Thyroid gland (tissue), 4 donors: ENCODE data around the gene NAIF1. TPM values are rescaled to one million over a fixed set of nuclear protein-coding genes. Genes with fewer than 3 reads are reported as not detected.
A peak's percentile ranks its signal among the peaks of the same experiment; 100 is the strongest.

Source experiments
- DNase-seq, 2 donors: peaks; one replicate each; pipeline ENCODE4 v3.0.0-alpha.2; 2019
- H3K27ac ChIP-seq, 3 donors: fragments of 200-600 bp; sonication (generic); 1 replicate in 2 of 3; 2 replicates in 1 of 3; pipeline ENCODE4 v1.5.1; 2016 to 2019; ENCODE audit warnings: mild to moderate bottlenecking in 1 of 3, moderate library complexity in 1 of 3
- H3K27me3 ChIP-seq: fragments of 200-600 bp; sonication (generic); one replicate; pipeline ENCODE4 v1.5.1; 2019
- H3K36me3 ChIP-seq, 2 donors: fragments of 200-600 bp; sonication (generic); one replicate each; pipeline ENCODE4 v1.5.1; 2016 to 2019
- H3K4me1 ChIP-seq, 2 donors: fragments of 200-600 bp; sonication (generic); one replicate each; pipeline ENCODE4 v1.5.1; 2017 to 2019
- H3K4me3 ChIP-seq, 3 donors: fragments of 200-600 bp; sonication (generic); replicated peaks in 1 of 3; 1 replicate in 2 of 3; 2 replicates in 1 of 3; pipeline ENCODE4 v1.5.1; 2016; ENCODE audit warnings: mild to moderate bottlenecking in 1 of 3
- H3K9me3 ChIP-seq: fragments of 200-600 bp; sonication (generic); one replicate; pipeline ENCODE4 v1.5.1; 2017
- CTCF ChIP-seq, 6 experiments: fragments of 200-600 bp in 3 of 6; fragments of 450-650 bp in 3 of 6; sonication (generic) in 3 of 6; IDR thresholded peaks; one replicate each; pipeline ENCODE4 v1.5.1; 2016 to 2019; ENCODE audit warnings: antibody characterized with exemption in 6 of 6, mild to moderate bottlenecking in 2 of 6, inconsistent platforms in 1 of 6, moderate library complexity in 1 of 6
- POLR2A ChIP-seq, 2 donors: fragments of 450-650 bp; IDR thresholded peaks; one replicate each; pipeline ENCODE4 v1.6.1; 2017; ENCODE audit warnings: antibody characterized with exemption in 2 of 2, mild to moderate bottlenecking in 2 of 2, moderate library complexity in 1 of 2
- WGBS, 2 donors: methylation state at CpG; one replicate each; pipeline ENCODE4 v1.1.5; 2017; 5-methylcytosine and 5-hydroxymethylcytosine counted together
- intact Hi-C: fragments of 100-400 bp; cut with DNase I; formaldehyde crosslinking; loops from one replicate; pipeline ENCODE4 v1.15.1; 2023
- total RNA-seq, 4 donors: library from RNA; depleted of rRNA; stranded (reverse); fragments of >200 nt; gene quantifications; one replicate each; pipeline ENCODE4 v1.2.3, GENCODE V29; 2016

NAIF1 gene
- total RNA-seq, 4 donors from 2014 or later: 5.3 to 17.2 (median 9.4) TPM

GRCh38 chr9:128084746-128085145, 17.6 kb upstream of the NAIF1 start:
- peak overlapping the region in 1 of 3 donors; percentile 24 for H3K27ac ChIP-seq
- intact Hi-C loops: no loop called here

GRCh38 chr9:128082151-128082550, 15.0 kb upstream of the NAIF1 start:
- Histone ChIP-seq H3K27ac (peak overlapping the region; percentile 64 to 93 (median 89)), H3K9me3 (no peaks in the 10 kb centered on the region), H3K4me3 (no peak overlapping the region), H3K4me1 (peaks cover 56 to 59% of the 10 kb centered on the region in 2 donors), H3K27me3 (no peaks in the 10 kb centered on the region), H3K36me3 (no peaks in the 10 kb centered on the region)
- intact Hi-C loops: no loop called here
- 32% methylated on average over 7 of the region's 7 CpGs for WGBS, 2 donors
- peak; percentile 75 to 78 for DNase-seq
- TF ChIP-seq POLR2A (IDR thresholded peaks at IDR 0.05) (peak in 1 of 2 donors; percentile 47), CTCF (IDR thresholded peaks at IDR 0.05) (no peak)

More at GRCh38 chr9:128084746-128085145, 17.6 kb upstream of the NAIF1 start:
- Histone ChIP-seq H3K4me1 (peaks cover 44 to 55% of the 10 kb centered on the region in 2 donors), H3K36me3 (no peaks in the 10 kb centered on the region), H3K27me3 (no peaks in the 10 kb centered on the region), H3K4me3 (no peak overlapping the region), H3K9me3 (no peaks in the 10 kb centered on the region)
- DNase-seq: no peak
- 93 to 94% methylated on average over 4 of the region's 4 CpGs for WGBS, 2 donors
- TF ChIP-seq CTCF (IDR thresholded peaks at IDR 0.05) (no peak), POLR2A (IDR thresholded peaks at IDR 0.05) (no peak)

GRCh38 chr9:128081056-128081455, 13.9 kb upstream of the NAIF1 start:
- no peak overlapping the region for H3K4me3 ChIP-seq
- H3K9me3 ChIP-seq: no peaks in the 10 kb centered on the region
- WGBS, 2 donors: 5 to 21% methylated on average over 3 of the region's 3 CpGs
- peak in 1 of 2 donors; percentile 44 for TF ChIP-seq POLR2A (IDR thresholded peaks at IDR 0.05)
- TF ChIP-seq CTCF (IDR thresholded peaks at IDR 0.05): no peak
- peak; percentile 64 to 68 for DNase-seq
- H3K36me3 ChIP-seq: no peaks in the 10 kb centered on the region
- peaks cover 56 to 59% of the 10 kb centered on the region in 2 donors for H3K4me1 ChIP-seq
- intact Hi-C loops: no loop called here
- H3K27me3 ChIP-seq: no peaks in the 10 kb centered on the region
- peak overlapping the region; percentile 64 to 93 (median 89) for H3K27ac ChIP-seq

- intact Hi-C loops: no loop called here
- H3K27ac ChIP-seq: peak overlapping the region; percentile 64 to 93 (median 89)
- 93 to 97% methylated on average over 5 of the region's 5 CpGs for WGBS, 2 donors
- no peak for DNase-seq
- TF ChIP-seq CTCF (IDR thresholded peaks at IDR 0.05) (no peak), POLR2A (IDR thresholded peaks at IDR 0.05) (no peak)
- no peak overlapping the region for H3K4me3 ChIP-seq
- H3K4me1 ChIP-seq: peaks cover 53 to 65% of the 10 kb centered on the region in 2 donors
- H3K9me3 ChIP-seq: no peaks in the 10 kb centered on the region
- no peaks in the 10 kb centered on the region for H3K27me3 ChIP-seq
- H3K36me3 ChIP-seq: no peaks in the 10 kb centered on the region
Observed at GRCh38 chr9:128080206-128080605, 13.1 kb upstream of the NAIF1 start.

GRCh38 chr9:128078504-128079434, 11.6 kb upstream of the NAIF1 start:
- Histone ChIP-seq H3K9me3 (no peaks in the 10 kb centered on the region), H3K36me3 (no peaks in the 10 kb centered on the region), H3K4me1 (peaks cover 65 to 75% of the 10 kb centered on the region in 2 donors), H3K27me3 (no peaks in the 10 kb centered on the region), H3K4me3 (no peak overlapping the region), H3K27ac (peak overlapping the region; percentile 51 to 93 (median 89))
- intact Hi-C loops: no loop called here
- TF ChIP-seq POLR2A (IDR thresholded peaks at IDR 0.05) (no peak), CTCF (IDR thresholded peaks at IDR 0.05) (no peak)
- 42 to 50% methylated on average over 11 of the region's 11 CpGs for WGBS, 2 donors
- peak; percentile 31 to 37 for DNase-seq
